OCI-M2 (cell line): Measurements from ENCODE around the gene CD86.
"Not testable (repeated sequence)": the region's sequence is repeated elsewhere in the genome, so short reads cannot be mapped to it uniquely, and the experiment has no call there.

Experiments
- DNase-seq: peaks from one replicate; lab custom pipeline; 2025; ENCODE audit not compliant: unreplicated experiment; lab: John Stamatoyannopoulos, UW

CD86 gene, protein sequence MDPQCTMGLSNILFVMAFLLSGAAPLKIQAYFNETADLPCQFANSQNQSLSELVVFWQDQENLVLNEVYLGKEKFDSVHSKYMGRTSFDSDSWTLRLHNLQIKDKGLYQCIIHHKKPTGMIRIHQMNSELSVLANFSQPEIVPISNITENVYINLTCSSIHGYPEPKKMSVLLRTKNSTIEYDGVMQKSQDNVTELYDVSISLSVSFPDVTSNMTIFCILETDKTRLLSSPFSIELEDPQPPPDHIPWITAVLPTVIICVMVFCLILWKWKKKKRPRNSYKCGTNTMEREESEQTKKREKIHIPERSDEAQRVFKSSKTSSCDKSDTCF

GRCh38 chr3:122055215-122055614 lies at the start of gene CD86:
Gene CD86 (plus strand): TSS chr3:122055362. CDS start chr3:122055490, 128 bp downstream.
- DNase-seq = no peak

DNA sequence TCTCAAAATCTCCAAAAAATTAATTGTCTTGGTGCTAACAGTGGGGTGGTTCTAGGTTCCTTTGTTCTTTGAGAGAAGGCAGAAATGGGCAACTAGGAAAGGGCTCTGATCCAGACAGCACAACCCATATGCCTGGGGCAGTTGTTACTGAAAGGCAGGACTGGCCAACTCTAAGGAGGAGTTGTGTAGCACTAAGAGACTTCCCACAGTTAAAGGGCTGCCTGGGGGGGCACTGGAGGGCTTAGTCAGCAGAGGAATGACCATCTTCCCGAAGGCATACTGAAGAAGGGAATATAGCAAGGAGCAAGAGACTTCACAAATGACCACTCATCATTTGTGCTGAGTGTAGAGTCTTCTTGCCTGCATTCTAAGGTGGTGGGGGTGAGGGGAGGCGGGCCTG lies 48.9 kb upstream of the CD86 start:
- DNase-seq = no peak

GRCh38 chr3:122008166-122008565 lies 47.0 kb upstream of the CD86 start:
- DNase-seq = no peak

DNA sequence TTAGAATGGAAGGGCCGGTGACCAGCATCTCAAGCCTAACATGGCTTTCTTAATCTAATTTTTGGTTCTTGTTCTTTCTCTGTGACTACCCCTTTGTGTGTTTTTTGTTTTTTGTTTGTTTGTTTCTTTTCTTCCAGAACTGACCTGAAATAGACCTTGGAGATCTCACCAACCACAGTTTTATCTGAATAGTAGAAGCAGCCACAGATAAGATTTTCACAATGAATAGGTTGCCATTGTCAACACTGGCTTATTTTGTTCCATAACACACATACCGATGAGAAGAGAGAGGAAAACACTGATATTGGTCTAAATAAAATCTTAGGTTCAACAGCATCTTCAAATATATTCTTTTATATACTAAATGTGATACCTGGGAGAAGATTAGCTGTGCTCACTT lies 44.7 kb upstream of the CD86 start:
- no peak for DNase-seq

DNA sequence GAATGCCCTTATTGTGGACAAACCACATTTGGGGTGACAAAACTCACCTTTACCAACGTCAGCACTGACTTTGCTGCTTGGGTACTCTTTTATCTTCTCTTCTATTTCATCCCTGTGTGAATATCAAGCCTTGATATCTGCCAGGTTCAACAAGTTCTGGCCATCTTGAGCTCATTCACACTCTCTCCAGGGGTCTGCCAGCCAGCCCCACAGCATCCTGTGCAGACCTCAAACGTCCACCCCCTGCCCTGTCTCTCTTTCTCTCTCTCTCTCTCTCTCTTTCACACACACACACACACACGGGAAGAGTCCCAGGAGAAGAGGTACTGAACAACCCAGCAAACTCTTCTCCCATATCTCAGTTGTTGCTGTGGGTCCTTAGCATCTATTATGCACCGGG lies 43.8 kb upstream of the CD86 start:
- no peak for DNase-seq

- DNase-seq = no peak
Measured at GRCh38 chr3:122012821-122013220, 42.3 kb upstream of the CD86 start.

- DNase-seq = no peak
Measured at GRCh38 chr3:122013448-122013925, 41.7 kb upstream of the CD86 start.

DNA sequence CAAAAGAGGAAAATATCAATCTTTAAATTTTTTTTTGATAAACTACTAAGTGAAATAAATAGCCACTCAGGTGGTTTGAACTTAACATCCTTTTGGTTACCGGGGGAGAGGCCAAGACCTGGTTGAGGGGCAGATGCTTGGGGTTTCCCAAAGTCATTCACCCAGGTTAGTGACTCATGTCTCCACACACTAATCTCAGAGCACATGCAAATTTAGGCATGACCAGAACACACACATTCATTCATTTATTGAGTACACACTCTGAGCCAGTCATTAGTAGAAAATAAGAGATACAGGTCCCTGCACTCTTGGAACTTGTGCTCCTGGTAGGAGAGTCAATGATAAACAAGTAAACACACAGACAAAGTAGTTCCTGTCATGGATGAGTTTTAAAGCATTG lies 40.4 kb upstream of the CD86 start:
- DNase-seq = no peak

- DNase-seq = no peak
Measured at GRCh38 chr3:122019493-122019892, 35.7 kb upstream of the CD86 start.

DNA sequence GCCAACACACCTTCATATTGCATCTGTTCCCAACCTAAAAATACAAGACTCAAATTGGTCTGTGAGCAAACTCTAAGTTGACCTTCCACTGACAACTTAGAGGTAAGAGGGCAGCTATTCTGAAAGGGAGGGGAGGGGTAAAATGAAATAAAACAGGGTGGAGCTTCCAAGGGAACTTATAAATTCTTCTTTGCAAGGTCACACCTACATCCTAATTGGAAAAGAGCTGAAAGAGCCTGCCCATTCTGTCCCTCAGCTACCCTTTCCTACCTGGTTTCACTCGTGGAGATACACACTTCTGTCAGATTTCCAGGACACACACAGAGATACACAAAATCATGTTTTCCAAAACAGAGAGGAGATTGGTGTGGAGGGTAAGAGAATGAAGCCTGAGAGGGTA lies 34.1 kb upstream of the CD86 start:
- no peak for DNase-seq

- DNase-seq = no peak
Measured at GRCh38 chr3:122021811-122022401, 33.3 kb upstream of the CD86 start, which contains the start of gene ILDR1. Gene ILDR1 (minus strand): TSS chr3:122022247. CDS start chr3:122022077, 170 bp downstream.

DNA sequence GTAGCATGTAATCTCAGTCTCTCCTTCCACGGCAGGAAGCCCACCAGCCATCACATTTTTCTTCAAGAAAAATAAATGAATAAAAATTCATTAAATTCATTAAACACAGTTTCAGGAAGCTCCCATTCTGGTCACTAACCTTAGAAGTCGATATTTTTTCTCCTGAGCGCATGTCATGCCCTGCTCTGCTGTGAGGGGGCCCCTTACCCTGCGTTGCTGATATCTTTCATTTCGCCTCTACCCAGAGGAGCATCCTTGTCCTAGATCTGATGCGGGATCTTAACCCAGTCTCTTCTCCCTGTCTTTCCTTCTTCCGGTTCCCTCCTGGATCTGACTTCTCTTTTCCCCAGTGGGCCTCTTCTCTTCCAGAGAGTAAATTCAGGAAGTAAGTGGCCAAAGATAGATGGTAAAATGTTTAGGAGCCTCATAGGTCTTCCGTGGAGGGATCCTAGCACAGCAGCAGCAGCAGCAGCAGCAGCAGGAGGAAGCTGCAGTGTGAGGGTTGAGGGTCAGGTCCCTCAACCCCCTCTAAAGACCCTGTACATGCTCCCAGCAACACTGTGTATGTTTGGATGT lies 31.7 kb upstream of the CD86 start:
- DNase-seq = no peak

DNA sequence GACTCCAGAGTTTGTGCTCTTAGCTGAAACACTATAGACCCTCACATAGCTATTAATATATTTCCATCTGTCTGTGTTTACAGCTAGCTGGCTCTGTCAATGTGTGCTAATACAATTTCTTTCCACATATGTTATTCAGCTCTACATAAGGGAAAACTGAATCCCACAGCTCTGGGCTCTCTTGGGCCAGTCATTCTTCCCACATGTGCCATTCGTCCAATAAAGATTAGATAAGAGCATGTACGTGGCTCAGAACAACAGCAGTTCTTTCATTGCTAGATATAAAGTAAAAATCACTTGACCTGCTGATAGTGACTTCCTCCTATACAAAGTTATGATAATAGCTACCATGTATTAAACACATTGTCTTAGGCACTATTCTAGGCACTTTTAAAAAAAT lies 30.4 kb upstream of the CD86 start:
- no peak for DNase-seq

GRCh38 chr3:122025296-122025695 lies 29.9 kb upstream of the CD86 start:
- DNase-seq = no peak

DNA sequence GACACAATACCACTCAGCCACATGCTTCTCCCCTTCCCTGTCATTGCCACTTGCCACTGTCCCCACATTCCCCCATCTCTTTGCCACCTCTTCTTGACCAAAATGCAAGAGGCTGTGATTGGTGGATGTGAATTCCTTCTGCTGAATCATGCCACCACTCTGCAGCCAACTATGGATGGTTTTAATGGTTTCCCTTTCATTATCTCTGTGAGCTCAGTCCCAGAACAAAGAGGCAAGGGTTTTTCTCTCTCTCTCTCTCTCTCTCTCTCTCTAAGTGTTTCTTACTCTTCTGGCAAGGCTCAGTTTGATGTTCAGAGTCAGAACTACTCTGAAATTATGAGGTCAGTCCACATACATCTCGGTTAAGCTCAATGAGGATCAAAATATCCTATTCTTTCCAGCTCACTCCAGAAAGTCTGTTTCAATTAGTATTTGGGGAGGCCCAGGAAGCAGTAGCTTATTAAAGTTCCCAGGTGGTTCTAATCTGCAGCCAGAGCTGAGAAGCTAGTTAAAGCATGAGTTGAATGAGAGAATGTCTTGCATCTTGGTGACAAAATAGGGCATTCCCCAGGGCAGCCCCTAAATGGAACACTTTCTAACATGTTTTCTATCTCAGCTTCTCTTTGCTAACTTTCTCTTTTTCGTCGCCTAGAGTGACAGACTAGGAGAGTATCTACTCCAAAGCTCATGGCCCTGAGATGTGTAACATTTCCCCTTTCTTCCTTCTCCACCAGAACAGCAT lies 24.6 kb upstream of the CD86 start:
- DNase-seq = no peak

DNA sequence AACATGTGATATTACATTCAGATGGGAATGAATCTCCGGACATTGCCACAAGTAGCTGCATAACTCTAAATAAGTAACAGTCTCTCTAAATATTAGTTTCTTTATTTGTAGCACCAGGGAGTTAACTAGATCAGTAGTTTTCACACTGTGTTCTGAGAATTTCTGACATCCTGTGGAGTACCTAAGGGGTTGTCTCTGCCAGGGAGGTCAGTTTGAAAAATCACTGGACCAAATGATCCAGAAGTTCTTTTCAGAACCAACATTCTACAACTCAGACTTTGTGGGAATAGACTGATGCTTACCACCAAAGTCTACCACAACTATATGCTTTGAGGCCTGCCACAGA lies 24.1 kb upstream of the CD86 start:
- no peak for DNase-seq

- no peak for DNase-seq
Measured at GRCh38 chr3:122032531-122032930, 22.6 kb upstream of the CD86 start.

DNA sequence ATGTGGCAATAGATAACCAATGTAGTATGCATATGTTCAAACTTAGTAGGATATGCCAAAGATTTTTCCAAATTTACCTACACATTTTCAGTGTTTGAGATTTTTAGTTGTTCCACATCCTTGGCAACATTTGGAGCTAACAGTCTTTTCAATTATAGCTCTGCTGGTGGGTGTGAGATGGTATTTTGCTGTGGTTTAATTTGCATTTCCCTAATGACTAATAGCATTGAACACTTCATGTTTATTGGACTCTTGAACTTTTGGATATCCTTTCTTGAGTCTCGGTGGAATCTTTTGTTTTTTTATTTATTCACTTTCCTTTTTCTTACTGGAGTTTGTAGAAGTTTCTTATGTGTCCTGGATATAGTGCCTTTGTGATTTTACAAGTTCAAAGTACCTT lies 22.1 kb upstream of the CD86 start:
- no peak for DNase-seq

GRCh38 chr3:122047296-122047695 lies 7.9 kb upstream of the CD86 start:
- not testable (repeated sequence) for DNase-seq

DNA sequence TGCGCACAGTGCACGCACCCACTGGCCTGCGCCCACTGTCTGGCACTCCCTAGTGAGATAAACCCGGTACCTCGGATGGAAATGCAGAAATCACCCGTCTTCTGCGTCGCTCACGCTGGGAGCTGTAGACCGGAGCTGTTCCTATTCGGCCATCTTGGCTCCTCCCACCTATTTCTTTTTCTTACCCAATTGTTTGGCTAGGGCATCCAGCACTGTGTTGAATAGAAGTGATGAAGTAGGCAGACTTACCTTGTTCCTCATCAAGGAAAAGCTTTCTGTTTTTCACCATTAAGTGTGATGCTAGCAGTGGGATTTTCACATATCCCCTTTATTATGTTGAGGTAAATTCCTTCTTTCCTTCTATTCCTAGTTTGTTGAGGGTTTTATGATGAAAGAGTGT lies 7.4 kb upstream of the CD86 start:
- not testable (repeated sequence) for DNase-seq

- DNase-seq = no peak
Measured at GRCh38 chr3:122052968-122053367, 2.2 kb upstream of the CD86 start.

DNA sequence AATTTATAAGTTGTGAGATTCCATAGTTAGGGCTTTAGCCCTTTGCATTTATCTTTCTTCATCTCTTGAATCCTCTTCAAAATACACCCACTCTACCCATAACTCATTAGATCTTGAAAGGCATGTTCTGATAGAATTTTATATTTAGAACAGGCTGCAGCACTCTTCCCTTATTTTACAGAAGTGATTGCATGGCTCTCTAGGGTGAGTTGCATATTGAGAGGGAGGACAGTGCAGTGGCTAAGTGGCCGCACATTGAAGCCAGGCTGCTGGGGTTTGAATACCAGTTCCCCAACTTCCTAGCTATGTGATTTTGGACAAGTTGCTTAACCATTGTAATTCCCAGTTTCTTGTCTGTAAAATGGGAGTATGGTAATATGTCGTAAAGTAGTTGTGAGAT lies 2.5 kb downstream of the CD86 start:
- DNase-seq = no peak
